SH-SY5Y (cell line): ENCODE results near the gene PTRH1.

ENCODE experiments used
- GATA2 ChIP-seq: IDR thresholded peaks from 2 replicates; pipeline ENCODE4 v1.6.1; 2011; ENCODE audit warnings: mild to moderate bottlenecking, low read depth, low read length
- GATA3 ChIP-seq: IDR thresholded peaks from 2 replicates; pipeline ENCODE4 v1.6.1; 2011; ENCODE audit warnings: low read depth, mild to moderate bottlenecking, low read length, moderate library complexity

PTRH1 gene

GRCh38 chr9:127749090-127749787 is 33.8 kb upstream of the PTRH1 start:
- no peak for TF ChIP-seq GATA2

GRCh38 chr9:127746959-127747569 is 31.6 kb upstream of the PTRH1 start:
- TF ChIP-seq GATA2 (no peak), GATA3 (no peak)

- TF ChIP-seq GATA3 (no peak), GATA2 (no peak)
Observed at GRCh38 chr9:127744398-127745110, 29.1 kb upstream of the PTRH1 start.

DNA sequence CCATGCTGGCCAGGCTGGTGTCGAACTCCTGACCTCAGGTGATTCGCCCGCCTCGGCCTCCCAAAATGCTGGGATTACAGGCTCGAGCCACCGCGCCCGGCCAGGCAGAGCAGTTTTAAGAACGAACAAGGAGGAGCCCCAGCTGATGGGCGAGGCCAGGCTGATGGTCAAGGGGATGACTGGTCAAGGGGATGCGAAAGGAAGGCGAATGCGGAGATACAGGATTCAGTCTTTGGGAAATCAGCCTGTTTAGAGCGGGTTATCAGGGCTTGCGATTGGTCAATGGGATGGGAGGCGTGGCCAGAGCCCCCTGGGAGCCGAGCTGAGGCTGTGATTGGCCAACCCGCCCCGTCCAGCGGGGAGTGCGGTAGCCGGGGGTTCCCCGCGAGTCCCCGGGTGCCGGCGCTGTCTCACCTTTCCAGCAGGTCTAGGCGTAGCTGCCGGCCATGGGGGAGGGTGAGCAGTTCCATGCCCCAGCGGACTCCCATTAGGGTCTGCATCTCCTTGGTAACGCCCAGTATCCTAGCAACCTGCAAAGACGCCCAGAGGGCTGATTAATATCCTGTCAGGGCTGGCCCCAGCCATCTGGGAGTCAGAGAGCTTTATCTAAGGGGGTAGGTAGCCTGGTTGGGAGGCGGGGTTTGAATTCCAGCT is 27.1 kb upstream of the PTRH1 start:
- TF ChIP-seq GATA2 (peak; percentile 90), GATA3 (no peak)

DNA sequence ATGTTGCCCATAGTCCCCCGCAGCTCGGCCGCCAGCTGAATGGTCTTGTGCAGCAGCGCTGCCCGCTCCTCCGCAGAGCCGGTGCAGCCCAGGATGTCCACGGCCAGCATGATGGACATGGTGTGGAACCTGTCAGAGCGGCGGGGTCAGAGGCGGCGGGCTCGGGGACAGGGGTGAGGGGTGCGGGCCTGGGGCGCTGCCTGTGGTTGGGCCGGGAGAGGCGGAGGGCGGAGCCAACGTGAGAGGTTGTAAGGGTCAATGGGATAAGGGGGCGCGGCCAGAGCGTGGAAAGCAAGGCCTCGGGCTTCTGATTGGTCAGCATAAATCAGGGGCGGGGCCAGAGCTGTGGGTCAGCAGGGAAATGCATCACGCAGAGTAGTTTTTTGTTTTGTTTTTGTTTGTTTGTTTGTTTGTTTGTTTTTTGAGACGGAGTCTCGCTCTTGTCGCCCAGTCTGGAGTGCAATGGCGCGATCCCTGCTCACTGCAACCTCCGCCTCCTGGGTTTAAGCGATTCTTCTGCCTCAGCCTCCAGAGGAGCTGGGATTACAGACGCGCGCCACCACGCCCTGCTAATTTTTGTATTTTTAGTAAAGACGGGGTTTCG is 26.5 kb upstream of the PTRH1 start:
- TF ChIP-seq GATA3 (no peak), GATA2 (no peak)

DNA sequence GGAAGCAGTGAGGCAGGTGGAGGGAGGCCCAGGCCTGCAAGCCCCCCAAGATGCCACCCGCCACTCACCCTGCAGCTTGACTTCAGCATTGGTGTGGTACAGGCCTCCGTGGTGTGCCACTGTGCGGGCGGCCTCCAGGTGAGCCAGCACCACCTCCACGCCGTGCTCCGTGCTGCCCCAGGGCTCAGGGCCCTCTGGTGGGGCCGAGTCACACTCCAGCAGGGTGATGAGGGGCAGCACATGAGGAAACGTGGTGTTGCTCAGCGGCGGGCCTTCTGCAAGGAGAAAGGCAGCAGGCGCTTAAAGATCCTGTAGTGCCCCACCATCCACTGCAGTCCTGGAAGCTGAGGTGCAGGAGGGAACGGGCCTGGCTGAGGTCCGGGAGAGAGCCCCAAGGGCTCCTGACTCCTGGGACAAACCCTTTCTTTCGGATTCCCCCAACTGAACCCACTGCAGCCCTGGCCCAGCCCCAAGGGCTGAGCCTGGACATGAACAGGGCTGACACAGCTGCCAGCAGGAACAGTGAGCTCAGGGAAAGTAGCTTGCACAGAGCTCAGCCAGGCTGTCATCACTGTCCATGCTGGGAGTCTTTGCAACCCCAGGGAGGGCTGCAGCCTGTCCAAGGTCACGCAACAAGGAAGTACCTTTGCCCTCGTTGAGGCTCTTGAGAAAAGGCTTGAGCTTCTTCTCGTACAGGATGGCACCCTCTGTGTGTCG is 24.3 kb upstream of the PTRH1 start:
- no peak for TF ChIP-seq GATA3

- no peak for TF ChIP-seq GATA2
Observed at GRCh38 chr9:127738666-127739065, 23.2 kb upstream of the PTRH1 start.

GRCh38 chr9:127735530-127736185 is 20.2 kb upstream of the PTRH1 start:
- TF ChIP-seq GATA2, result no peak
- TF ChIP-seq GATA3, result no peak

GRCh38 chr9:127734747-127735529 is 19.5 kb upstream of the PTRH1 start, which contains the start of gene TOR2A:
TOR2A (minus strand) TSS chr9:127735294; CDS start chr9:127735270, 24 bp downstream.
- TF ChIP-seq GATA3 (no peak), GATA2 (no peak)

DNA sequence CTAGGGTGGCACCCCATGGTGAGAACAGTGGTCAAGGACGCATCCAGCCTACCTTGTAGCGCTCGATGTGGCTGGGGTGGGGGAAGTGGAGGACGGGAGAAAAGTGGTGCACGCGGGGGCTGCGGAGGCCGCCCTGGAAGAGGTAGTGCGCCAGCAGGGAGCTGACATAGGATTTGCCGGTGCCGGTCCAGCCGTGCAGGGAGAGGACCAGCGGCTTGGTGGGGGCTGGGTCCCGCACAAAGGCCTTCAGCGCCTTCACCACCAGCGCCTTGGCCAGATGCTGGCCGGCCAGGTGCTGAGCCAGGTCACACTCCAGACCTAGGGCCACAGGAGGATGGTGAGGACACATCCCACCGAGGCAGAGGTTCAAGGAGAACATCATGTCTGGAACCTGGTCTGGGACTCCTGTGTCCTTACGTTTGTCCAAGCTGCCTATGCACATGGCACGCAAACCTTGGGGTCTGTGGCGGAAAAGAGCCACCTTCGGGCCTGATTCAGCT is 18.8 kb upstream of the PTRH1 start:
- TF ChIP-seq GATA2 (no peak), GATA3 (no peak)

DNA sequence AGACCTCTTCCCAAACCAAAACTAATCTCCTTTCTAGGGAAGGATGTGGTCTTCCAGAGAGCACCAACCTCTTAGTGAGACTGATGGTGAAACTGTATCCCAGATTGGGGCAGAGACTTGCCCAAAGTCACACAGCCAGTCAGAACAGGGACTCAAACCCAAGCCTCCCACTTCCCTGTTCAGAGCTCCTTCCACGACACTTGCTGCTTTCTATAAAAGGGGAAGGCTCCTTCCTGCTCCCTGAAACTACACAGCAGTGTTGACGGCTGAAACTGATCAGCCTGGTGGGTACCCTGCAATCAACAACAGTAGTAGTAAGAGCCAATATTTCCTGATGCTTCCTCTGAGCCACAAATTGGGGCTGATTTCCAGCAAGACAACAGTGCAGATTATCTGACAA is 18.2 kb upstream of the PTRH1 start:
- TF ChIP-seq GATA2 (no peak), GATA3 (no peak)

DNA sequence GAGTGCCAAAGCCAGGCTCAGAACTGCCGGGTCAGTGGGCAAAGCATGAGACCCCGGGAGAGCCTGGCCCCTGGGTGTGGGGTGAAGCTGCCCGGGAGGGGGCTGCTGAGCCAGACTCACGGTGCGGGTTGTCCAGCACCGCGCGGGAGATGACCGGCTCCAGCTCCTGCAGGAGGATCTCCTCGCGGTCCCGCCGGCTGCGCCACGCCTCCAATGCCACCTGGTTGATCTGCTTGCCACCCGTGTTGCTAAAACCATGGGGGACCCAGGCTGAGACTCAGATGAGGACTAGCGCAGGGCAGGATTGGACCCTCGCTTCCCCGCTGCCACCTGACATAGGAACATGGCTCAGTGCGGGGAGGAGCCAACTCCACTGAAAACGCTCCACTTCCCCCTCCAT is 17.0 kb upstream of the PTRH1 start:
- no peak for TF ChIP-seq GATA3
- no peak for TF ChIP-seq GATA2
